ENCODE measurements around the gene BEND6.
A peak's percentile ranks its signal among the peaks of the same experiment; 100 is the strongest.

Gene BEND6

DNA sequence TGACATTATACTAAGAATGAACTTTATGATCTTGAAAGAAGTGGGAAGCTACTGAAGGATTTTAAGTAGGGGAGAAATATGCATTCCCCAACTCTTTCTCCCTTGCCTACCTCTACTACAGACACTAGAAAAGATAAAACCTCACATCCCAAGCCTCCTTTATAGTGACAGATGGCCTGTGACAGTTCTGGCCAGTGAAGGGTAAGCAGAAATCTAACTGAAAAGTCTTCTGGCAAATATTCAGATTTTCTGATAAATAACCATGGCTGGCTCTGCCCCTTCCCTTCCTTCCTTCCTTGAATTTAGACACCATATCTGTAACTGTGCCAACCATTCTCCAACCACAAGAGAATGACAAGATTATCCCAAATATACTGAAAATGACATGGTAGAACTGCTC is 10.2 kb upstream of the BEND6 start:
- DNase-seq: no peak

DNA sequence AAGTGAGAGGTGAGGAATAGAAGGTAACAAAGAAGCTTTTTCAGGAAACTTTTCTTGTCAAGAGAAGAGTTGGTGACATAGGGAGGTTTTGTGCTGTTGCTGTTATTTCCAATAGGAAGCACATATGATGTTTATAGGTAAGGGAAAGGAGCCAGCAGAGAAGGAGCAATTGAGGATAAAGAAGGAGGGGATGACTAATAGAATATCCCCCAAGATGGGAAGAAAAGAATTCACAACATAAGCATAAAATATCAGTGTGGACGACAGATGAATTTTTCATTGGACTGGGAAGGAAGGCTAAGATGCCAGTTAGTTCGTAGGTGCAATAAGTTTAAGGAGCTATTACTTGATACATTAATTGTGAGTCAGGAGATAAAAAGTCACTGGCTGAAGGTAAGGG is 8.5 kb upstream of the BEND6 start:
- DNase-seq: no peak

DNA sequence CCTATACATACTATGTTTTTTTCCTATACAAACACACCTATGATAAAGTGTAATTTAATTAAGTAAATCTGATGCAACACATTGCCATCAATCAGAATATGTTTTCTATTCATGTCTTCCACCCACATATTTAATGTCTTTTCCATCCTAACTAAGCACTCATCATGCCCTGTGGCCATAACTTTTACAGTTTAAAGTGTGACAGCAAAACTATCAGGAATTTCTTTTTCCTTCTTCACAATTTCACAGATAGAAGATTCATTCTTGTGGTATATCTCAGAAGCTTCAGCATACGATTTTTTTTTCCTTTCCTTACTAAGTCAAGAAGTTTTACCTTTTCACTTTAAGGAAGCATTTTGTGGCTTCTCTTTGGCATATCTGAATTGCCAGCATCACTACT is 7.0 kb upstream of the BEND6 start:
- no peak for DNase-seq

DNA sequence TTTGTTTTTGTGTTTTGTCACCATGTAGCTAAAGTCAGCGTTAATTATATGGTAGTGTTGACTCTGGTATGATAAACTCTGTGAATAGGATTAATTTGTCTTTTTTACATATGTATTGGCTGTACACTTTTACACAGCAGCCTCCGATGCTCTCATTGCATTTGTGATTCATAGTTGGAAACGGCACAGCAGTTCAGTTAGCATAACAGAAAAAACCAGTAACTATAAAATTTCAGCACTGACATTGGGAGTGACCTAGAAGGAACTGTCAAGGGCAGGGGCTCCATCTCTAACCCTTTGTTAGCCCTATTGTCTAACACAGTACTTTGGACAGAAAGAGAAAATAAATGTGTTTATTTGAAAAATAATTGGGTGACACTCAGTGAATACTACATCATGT is 5.6 kb upstream of the BEND6 start:
- no peak for DNase-seq

DNA sequence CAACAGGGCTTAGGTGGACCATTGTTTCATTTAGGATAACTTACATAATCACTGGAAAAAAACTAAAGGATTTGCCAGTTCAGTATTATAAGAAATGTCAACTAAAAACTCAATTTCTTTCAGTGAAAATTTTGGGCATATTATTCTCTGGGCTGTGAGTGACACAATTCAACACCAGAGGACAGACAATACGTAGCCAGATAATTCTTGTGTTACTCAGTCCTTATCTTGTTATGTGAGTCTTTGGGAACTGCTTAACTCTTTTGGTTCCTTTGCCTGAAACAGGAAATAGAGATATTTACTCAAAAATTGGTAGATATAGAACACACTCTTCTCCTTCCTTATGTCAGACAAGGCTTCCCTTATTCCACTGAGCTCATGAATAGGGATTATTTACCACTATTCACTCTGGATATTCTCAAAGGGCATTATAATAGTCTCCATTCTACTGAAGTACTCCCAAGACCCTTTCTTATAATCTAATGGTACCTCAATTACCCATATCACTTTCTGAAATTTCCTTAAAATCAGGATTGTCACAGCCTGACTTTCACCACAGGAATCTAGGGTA is 4.9 kb upstream of the BEND6 start:
- DNase-seq: no peak

- no peak for DNase-seq
Measured at GRCh38 chr6:56951049-56951831, 3.7 kb upstream of the BEND6 start.

DNA sequence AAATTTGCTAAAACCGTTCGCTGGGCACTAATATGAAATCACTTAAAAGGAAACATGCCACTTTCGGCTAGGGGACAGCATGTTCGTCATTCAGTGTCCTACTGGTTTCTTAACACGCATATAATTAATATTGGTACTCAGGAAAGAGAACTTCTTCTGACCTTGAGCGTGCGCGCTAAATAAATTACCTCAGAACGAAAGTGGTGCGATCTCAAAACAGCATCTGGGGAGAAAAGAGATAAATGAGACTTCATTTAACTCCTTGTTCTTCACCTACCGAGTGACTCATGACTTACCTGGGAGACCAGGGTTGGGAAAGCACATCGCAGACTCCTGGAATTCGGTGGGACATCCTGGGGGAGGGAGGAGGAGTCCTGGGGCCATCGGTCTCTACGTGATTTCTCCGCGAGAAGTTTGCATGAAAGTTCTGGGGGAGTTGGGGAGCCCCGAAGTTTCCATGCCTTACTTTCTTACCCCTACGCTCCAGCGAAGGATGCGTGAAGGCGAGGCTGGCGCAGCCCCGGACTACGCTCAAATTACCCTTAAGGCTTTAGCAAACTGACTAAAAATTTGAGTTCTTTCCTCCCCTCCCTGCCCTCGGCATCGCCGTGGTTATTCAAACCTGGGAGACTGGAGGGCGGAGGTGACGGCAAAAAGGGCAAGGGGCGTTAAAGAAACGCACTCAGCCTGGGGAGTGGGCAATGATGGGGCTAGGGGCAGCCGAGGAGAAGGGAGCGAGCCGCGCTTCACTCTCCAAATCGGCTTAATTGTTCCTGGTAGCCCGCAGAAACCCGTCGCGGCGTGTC is 1.1 kb upstream of the BEND6 start:
- no peak for DNase-seq

DNA sequence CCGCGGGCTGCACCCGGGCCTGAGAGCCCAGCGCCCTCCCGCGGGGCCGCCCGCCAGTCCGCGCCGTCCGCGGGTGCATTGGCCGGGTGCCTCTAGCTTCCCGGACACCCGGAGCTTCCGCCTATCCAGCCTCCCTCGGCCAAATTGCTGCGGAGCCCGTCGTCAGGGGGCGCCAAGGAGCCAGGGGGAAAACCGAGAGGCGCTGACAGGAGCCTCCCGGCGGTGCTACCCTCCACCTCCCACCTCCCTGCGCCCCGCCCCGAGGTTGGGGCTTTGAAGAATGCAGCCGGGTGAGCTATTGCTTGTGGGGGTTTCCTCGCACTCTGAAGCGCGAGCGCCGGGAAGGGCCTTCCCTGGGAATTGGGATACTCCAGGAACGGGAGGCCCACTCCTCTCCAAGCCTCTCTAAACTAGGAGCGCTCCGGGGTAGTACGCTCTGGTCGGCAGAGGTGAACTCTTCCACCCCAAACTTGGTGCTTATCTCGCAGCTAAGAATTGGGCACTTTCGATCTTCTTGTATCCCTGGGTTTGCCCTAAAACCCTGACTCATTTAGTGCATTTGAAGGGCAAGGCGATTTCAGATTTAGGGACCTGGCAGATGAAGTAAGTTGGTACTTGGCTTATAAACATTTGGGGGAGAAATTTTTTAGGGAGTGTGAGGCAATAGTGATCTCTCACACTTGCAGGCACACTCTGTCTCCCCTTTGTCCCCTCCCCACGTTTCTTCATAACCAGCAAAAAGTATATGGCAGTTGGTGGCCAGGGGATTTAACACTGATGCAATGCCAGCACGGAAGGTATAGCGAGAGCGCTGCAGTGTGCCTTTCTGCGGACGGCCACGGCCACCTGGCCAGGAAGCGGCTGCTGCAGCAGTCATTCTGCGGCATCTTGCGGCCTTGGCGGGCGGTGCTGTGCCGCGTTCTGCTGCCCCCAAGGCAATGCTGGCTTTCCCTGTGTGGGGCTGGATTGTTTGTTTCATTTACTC is 556 bp downstream of the BEND6 start:
- DNase-seq: peak; percentile 28

GRCh38 chr6:56956491-56956890 is 1.6 kb downstream of the BEND6 start:
- no peak for DNase-seq

DNA sequence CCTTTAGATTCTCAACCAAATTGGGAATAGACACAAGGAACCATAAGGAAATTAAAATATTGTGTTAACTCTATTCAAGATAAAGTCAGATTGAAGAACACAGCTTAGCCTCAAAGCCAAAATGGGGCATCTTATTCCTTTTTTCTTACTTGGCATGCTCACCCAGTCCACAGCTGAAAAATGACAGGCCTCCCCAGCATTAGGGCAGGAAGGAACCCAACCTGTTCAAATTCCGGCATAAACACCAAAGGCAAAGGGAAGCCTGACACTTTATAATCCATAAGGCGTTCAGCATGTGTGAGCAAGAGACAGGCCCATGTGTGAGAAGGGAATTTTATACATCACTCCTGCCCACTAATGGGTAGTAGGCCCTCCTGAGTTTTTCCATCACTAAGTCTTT is 2.9 kb downstream of the BEND6 start:
- no peak for DNase-seq

DNA sequence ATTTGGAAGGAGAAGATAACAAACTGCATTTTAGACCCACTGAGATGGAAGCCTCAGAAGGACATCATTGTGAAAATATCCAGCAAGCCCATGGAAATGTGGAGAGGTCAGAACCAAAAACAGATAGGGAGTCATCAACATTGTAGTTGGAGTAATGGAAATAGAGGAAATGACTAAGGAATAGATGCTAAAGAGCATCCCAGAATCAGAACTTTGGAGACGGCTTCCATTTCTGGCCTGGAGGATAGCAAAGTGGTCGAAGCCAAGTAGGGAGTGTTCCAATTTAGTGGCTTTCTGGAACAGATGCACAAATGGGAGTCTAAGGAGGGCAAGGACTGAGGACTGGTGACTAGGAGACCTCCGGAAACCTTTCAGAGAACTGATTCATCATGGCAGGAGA is 3.6 kb downstream of the BEND6 start:
- no peak for DNase-seq

- no peak for DNase-seq
Measured at GRCh38 chr6:56959094-56959493, 4.2 kb downstream of the BEND6 start.

GRCh38 chr6:56959938-56960337 is 5.0 kb downstream of the BEND6 start:
- DNase-seq: no peak

- no peak for DNase-seq
Measured at GRCh38 chr6:56961151-56961550, 6.2 kb downstream of the BEND6 start.

DNA sequence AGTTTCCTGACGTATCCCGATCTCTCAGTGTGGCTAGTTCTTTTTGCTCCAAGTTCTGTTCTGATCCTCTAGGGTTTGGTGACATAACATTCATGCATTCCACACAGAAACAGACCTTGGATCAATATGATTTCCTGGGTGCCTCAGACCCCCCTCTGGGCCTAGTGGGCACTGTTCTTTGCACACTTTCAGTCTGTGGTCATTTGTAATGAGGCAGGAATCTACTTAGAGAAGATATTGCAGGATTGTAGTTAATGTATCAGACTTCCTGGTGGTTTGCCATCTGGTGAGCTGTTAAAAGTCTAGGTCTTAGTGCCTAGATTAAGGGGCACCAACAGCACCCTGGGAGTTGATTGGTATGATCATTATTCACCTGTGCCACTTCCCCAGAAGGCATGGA is 7.5 kb downstream of the BEND6 start:
- no peak for DNase-seq

DNA sequence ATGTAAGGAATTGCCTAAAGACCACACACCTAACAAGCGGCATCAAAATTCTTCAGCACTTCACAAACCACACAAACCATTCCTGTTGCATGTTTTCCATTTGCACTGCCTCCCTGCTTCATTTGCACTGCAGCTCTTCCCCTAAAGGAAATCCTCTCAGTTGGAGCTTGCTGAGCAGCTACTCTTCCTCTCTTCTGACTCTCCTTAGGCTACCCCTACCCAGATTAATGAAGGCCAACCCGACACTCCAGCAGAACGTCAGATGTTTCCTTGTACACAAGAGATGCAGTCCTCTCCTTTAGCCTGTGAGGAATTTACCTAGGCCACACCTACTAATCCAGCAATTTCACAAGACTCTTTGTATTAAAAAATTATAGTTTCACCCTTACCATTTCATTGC is 8.1 kb downstream of the BEND6 start:
- no peak for DNase-seq

DNA sequence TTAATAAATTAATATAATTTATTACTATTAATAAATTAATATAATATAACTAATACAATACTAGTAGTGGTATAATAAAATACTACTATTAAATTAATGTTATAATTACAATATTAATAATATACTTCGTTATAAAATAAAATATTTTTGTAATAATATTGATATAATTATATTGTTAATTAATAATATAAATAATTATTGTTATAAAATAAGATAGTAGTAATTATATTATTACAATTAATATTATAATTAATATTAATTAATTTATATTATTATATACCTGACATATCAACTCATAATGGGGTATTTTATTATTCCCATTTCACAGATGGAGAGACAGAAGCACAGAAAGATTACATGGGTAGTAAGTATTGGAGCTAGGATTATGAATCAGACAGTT is 8.9 kb downstream of the BEND6 start:
- no peak for DNase-seq

DNA sequence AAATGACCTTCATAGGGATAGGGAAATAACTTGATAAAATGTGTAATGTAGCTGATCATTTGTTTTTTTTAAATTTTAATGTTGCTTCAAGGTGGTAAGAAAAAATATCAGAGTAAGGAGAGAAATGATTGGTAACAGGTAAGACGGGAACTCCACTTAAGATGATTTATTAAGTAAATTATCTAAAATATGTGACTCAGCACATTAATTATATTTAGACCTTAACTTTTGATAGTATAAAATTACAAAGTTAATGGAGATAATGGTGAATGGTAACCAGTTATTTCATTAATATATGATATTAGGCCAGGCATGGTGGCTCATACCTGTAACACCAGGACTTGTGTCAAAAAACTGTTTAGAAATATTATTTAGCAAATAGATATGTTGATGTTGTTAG is 10.2 kb downstream of the BEND6 start:
- no peak for DNase-seq

DNA sequence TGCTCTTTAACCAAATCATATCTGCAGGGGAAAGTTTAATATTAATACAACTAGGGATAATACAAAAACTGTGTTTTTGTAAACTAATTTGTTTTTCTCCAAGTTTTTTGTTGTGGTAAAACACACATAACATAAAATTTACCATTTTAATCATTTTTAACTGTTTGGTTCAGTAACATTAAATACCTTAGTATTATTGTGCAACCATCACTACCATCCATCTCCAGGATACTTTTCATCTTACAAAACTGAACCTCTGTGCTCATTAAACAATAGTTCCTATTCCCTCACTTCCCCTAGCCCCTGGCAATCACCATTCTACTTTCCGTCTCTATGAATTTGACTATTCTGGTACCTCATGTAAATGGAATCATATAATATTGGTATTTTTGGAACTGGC is 15.9 kb downstream of the BEND6 start:
- DNase-seq: no peak

- DNase-seq: no peak
Measured at GRCh38 chr6:56977192-56977591, 22.3 kb downstream of the BEND6 start.

DNA sequence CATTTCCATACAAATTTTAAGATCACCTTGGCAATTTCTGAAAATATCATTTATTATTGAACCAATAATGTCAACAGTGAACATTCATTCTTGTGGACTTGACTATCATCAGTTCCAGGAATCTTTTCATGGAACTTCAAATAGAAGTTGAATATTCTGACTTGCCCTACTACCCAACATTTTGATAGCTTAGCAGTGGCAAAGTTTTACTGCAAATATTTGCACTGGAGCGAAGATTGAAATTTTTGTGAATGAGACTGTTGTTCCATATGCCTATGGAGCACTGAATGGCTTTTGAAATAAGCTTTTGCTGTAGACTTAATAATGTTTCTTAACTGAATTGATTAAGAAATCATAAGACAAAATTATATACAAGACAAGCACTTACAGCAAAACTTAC is 23.6 kb downstream of the BEND6 start:
- DNase-seq: no peak

DNA sequence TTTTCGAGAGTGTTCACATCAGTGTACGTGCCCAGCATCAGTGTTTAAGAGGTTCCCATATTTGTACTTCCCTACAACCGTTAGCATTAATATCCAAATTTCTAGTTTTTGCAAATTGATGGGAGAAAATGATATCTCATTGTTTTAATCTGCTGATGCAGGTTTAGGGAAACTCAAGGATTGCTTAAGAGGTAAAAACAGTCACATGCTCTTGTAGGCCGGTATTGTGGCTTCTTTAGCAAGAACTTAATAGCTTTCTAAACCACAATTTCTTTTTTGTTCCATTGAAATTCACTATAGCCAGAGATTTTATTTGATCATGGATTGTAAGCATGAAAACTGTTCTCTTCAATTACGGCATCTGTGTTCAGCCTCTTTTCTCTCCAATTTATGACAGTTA is 29.5 kb downstream of the BEND6 start:
- no peak for DNase-seq

DNA sequence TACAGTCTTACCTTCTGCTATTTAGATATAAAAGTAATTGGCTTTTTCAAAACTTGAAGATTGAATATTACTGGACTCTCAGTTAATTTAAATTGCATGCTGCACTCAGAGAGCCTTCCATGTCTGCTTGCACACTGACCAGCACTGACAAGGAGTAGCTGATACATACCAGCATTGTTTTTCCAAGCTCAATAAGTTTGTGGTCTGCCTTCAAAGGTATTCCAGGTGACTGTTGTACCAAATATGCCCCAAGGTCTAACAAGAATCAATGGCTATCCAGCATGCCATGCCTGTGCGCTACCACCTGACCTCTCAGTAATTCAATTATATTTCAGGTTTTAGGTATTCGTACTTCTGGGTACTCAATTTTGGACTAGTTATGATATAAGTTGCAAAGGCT is 30.0 kb downstream of the BEND6 start:
- no peak for DNase-seq

All from CD4-positive, alpha-beta T cell treated with Interleukin-4 for 4 hours (primary cell).